Stomach (tissue), 9 donors: Measurements from ENCODE around the gene TMEM135. TPM values are rescaled to one million over a fixed set of nuclear protein-coding genes. Genes with fewer than 3 reads are reported as not detected.

Source experiments
- DNase-seq, 2 donors: peaks; one replicate each; pipeline versions ENCODE4 v3.0.0 to v3.0.0-alpha.2; 2013 to 2019
- H3K27ac ChIP-seq, 5 donors: fragments of 200-600 bp in 4 of 5; sonication (generic) in 4 of 5; one replicate each; pipeline ENCODE4 v1.5.1; 2013 to 2019; ENCODE audit warnings: mild to moderate bottlenecking in 1 of 5, moderate library complexity in 1 of 5
- H3K27me3 ChIP-seq, 3 donors: fragments of 200-600 bp; sonication (generic); one replicate each; pipeline ENCODE4 v1.5.1; 2017 to 2019; ENCODE audit warnings: mixed run types in 1 of 3
- H3K36me3 ChIP-seq, 4 donors: fragments of 200-600 bp; sonication (generic); 1 replicate in 3 of 4; 2 replicates in 1 of 4; pipeline ENCODE4 v1.5.1; 2016 to 2019
- H3K4me1 ChIP-seq, 4 donors: fragments of 200-600 bp; sonication (generic); one replicate each; pipeline ENCODE4 v1.5.1; 2016 to 2019
- H3K4me3 ChIP-seq, 4 donors: fragments of 200-600 bp; sonication (generic) in 3 of 4; one replicate each; pipeline ENCODE4 v1.5.1; 2016 to 2019; ENCODE audit warnings: mild to moderate bottlenecking in 1 of 4
- H3K9me3 ChIP-seq, 4 donors: fragments of 200-600 bp; sonication (generic); one replicate each; pipeline ENCODE4 v1.5.1; 2016 to 2019
- EP300 ChIP-seq: sonication (generic); formaldehyde crosslinking; IDR thresholded peaks from one replicate; pipeline ENCODE4 v1.6.1; 2017; ENCODE audit warnings: antibody characterized with exemption
- POLR2A ChIP-seq, 4 donors: fragments of 450-650 bp; IDR thresholded peaks; one replicate each; pipeline ENCODE4 v1.6.1; 2016; ENCODE audit warnings: antibody characterized with exemption in 4 of 4, control low read depth in 2 of 4, mild to moderate bottlenecking in 1 of 4, moderate library complexity in 1 of 4
- POLR2AphosphoS5 ChIP-seq, 3 donors: sonication (generic); formaldehyde crosslinking; IDR thresholded peaks; one replicate each; pipeline ENCODE4 v1.6.1; 2016; ENCODE audit warnings: antibody characterized with exemption in 3 of 3
- WGBS, 5 donors: extraction: QIAGEN DNeasy Blood & Tissue Kit in 3 of 5; methylation state at CpG; one replicate each; pipeline versions ENCODE4 v1.1.5 to v1.1.7; 2013 to 2018; 5-methylcytosine and 5-hydroxymethylcytosine counted together
- intact Hi-C: fragments of 100-400 bp; cut with DNase I; formaldehyde crosslinking; loops from one replicate; pipeline ENCODE4 v1.15.1; 2023; ENCODE audit warnings: low total_unique reads
- polyA plus RNA-seq, 3 donors: library from polyadenylated mRNA; stranded (reverse); fragments of 200-250 nt; gene quantifications; one replicate each; pipeline ENCODE4 v1.2.3, GENCODE V29; 2013
- total RNA-seq, 5 donors: library from RNA; depleted of rRNA; stranded (reverse); fragments of >200 nt; gene quantifications; one replicate each; pipeline versions ENCODE4 v1.1.0 to v1.2.3, GENCODE V29; 2014 to 2016
- TF ChIP-seq, protein P1 (sequence below), 7 experiments: fragments of 450-650 bp in 4 of 7; fragments of 200-600 bp in 3 of 7; sonication (generic) in 3 of 7; IDR thresholded peaks; one replicate each; pipeline ENCODE4 v1.5.1; 2016 to 2019; ENCODE audit warnings: antibody characterized with exemption in 7 of 7, control low read depth in 2 of 7, mild to moderate bottlenecking in 1 of 7
- donor health status: healthy with polysubstance abuse.
- donor health status: Bipolar disorder and iron deficiency.
- donor health status: healthy.

Gene TMEM135
- total and polyA plus RNA-seq, 8 donors = 0.58 to 202 (median 3.9) TPM

DNA sequence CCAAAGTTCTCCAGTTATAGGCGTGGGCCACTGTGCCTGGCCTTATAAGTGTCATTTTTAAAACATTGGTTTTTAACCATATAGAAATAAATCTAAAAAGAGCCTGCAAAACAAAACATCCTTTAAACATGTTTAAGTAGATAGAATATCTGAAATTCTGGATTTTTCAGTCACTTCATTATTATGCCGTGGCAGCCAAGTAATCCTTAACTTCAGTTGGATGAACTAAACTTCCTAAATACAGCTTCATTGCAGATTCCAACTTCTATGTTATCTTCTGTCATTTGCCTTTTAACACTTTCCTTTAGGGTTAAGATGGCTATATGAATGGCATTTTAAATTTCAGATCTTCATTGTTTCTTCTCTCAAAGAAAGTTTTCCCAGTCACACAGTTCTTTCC, 291.4 kb downstream of the TMEM135 start:
- 93 to 98% (median 97%) methylated on average over 2 of the region's 2 CpGs for WGBS, 5 donors

DNA sequence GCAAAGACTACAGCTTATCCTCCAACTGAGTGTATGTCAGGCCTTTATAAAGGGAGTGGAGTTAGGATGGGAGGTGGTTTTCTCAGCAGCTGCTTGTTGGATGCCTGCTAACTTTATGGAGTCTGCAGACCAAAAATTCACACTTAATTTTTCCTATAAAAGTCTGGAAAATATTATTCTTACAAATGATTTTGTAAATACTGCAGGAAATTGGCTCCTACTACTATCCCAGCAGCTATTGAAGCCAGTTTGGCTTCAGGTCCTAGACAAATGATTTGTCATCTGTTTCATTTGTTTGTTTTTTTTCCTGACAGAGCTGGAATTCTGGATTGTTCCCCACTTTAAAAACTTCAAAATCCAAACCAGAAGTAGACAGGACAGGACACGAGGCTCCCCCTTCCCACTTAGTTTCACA, 292.5 kb downstream of the TMEM135 start:
- Histone ChIP-seq H3K4me3 (no peak overlapping the region), H3K36me3 (peaks cover 0 to 13% (median 3%) of the 10 kb centered on the region in 4 donors), H3K27me3 (no peaks in the 10 kb centered on the region), H3K4me1 (no peaks in the 10 kb centered on the region), H3K27ac (no peak overlapping the region), H3K9me3 (peaks cover 0 to 5% (median 0%) of the 10 kb centered on the region in 4 donors)
- TF ChIP-seq EP300 = no peak
- TF ChIP-seq POLR2A (IDR thresholded peaks at IDR 0.05) = no peak
- TF ChIP-seq POLR2AphosphoS5 (IDR thresholded peaks at IDR 0.05) = no peak
- TF ChIP-seq, protein P1, sequence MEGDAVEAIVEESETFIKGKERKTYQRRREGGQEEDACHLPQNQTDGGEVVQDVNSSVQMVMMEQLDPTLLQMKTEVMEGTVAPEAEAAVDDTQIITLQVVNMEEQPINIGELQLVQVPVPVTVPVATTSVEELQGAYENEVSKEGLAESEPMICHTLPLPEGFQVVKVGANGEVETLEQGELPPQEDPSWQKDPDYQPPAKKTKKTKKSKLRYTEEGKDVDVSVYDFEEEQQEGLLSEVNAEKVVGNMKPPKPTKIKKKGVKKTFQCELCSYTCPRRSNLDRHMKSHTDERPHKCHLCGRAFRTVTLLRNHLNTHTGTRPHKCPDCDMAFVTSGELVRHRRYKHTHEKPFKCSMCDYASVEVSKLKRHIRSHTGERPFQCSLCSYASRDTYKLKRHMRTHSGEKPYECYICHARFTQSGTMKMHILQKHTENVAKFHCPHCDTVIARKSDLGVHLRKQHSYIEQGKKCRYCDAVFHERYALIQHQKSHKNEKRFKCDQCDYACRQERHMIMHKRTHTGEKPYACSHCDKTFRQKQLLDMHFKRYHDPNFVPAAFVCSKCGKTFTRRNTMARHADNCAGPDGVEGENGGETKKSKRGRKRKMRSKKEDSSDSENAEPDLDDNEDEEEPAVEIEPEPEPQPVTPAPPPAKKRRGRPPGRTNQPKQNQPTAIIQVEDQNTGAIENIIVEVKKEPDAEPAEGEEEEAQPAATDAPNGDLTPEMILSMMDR (IDR thresholded peaks at IDR 0.05) = no peak
- DNase-seq = peak in 1 of 2 donors; percentile 57
- intact Hi-C loops = no loop called here
- WGBS, 5 donors = 55 to 68% (median 61%) methylated on average over 1 of the region's 1 CpG

More for the DNA sequence above, 291.4 kb downstream of the TMEM135 start:
- intact Hi-C loops = no loop called here
- H3K27me3 ChIP-seq = no peaks in the 10 kb centered on the region
- no peaks in the 10 kb centered on the region for H3K9me3 ChIP-seq
- no peak overlapping the region for H3K27ac ChIP-seq
- no peak for DNase-seq
- no peak overlapping the region for H3K4me3 ChIP-seq
- TF ChIP-seq, protein P1 (IDR thresholded peaks at IDR 0.05) = no peak
- TF ChIP-seq POLR2A (IDR thresholded peaks at IDR 0.05) (no peak), EP300 (no peak), POLR2AphosphoS5 (IDR thresholded peaks at IDR 0.05) (no peak)
- peaks cover 0 to 21% (median 5%) of the 10 kb centered on the region in 4 donors for H3K36me3 ChIP-seq
- no peaks in the 10 kb centered on the region for H3K4me1 ChIP-seq

DNA sequence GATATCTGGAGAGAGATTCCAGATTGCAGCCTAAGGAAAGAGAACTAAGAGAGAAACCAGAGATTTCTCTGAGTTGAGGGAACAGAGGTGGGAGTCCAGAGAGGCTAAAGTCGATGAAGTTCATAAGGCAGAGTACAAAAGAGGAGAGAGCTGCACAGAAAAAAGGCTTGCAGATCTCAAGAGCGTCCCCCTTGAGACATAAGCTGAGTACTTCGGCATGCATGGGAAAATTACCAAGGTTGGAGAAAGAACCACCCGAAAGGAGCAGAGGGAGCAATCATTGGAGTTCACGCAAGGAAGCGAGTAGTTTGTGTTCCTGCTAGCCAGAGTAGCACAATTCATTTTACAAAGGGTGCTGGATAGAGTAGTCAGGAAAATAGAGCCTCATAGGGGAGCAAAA, 293.5 kb downstream of the TMEM135 start:
- no peak overlapping the region for H3K4me3 ChIP-seq
- WGBS, 5 donors = 93 to 95% (median 94%) methylated on average over 6 of the region's 6 CpGs
- intact Hi-C loops = no loop called here

DNA sequence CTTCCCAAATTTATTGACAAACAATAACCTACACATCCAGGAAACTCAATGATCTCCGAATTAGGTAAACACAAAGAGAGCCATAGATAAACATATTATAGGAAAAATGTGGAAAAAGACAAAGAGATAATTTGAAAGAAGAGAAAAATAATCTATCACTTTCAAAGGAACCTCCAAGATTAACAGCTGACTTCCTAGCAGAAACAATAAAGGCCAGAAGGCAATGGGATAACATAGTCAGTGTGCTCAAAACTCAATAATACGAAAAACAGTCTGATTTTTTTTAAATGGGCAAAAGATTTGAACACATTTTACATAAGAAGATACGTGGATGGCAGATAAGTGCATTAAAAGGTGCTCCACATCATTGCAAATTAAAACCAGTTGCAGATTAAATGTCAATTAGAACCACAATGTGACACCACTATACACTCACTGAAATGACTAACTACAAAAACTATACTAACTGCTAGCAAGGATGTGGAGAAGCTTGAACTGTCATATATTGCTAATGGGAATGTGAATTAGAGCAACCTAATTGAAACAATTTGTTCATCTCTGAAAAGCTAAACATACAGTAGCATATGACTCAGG, 300.4 kb downstream of the TMEM135 start:
- Histone ChIP-seq H3K4me1 (no peaks in the 10 kb centered on the region), H3K4me3 (no peak overlapping the region), H3K27ac (no peak overlapping the region), H3K36me3 (no peaks in the 10 kb centered on the region), H3K27me3 (no peaks in the 10 kb centered on the region), H3K9me3 (peaks cover 0 to 43% (median 28%) of the 10 kb centered on the region in 4 donors)
- no peak for DNase-seq
- TF ChIP-seq POLR2AphosphoS5 (IDR thresholded peaks at IDR 0.05) (no peak), EP300 (no peak), POLR2A (IDR thresholded peaks at IDR 0.05) (no peak)
- TF ChIP-seq, protein P1 (IDR thresholded peaks at IDR 0.05) = no peak
- 83 to 91% (median 85%) methylated on average over 3 of the region's 3 CpGs for WGBS, 5 donors
- intact Hi-C loops = no loop called here

More for the DNA sequence above, 293.5 kb downstream of the TMEM135 start:
- no peaks in the 10 kb centered on the region for H3K27me3 ChIP-seq
- H3K9me3 ChIP-seq = peaks cover 0 to 10% (median under 1%) of the 10 kb centered on the region in 4 donors
- DNase-seq = peak in 1 of 2 donors; percentile 33
- peaks cover 0 to 7% (median 2%) of the 10 kb centered on the region in 4 donors for H3K36me3 ChIP-seq
- no peaks in the 10 kb centered on the region for H3K4me1 ChIP-seq
- H3K27ac ChIP-seq = no peak overlapping the region
- TF ChIP-seq EP300 = no peak
- TF ChIP-seq, protein P1 (IDR thresholded peaks at IDR 0.05) = no peak
- no peak for TF ChIP-seq POLR2A (IDR thresholded peaks at IDR 0.05)
- TF ChIP-seq POLR2AphosphoS5 (IDR thresholded peaks at IDR 0.05) = no peak
